GM12875 (cell line): ENCODE measurements around the gene MVB12B.
A peak's percentile ranks its signal among the peaks of the same experiment; 100 is the strongest.

ENCODE experiments used
- H3K4me3 ChIP-seq: one replicate; pipeline ENCODE4 v1.5.1; 2011; ENCODE audit warnings: low read depth, low read length, control low read depth
- CTCF ChIP-seq: IDR thresholded peaks from 2 replicates; pipeline ENCODE4 v1.5.1; 2011; ENCODE audit warnings: low read depth, mild to moderate bottlenecking, control low read depth, inconsistent platforms, low read length, moderate library complexity, borderline replicate concordance; ENCODE audit not compliant: insufficient read depth

MVB12B gene

GRCh38 chr9:126293522-126293889, 33.1 kb upstream of the MVB12B start:
- TF ChIP-seq CTCF = peak; percentile 59

GRCh38 chr9:126294331-126295081, 32.1 kb upstream of the MVB12B start:
- no peak overlapping the region for H3K4me3 ChIP-seq
- no peak for TF ChIP-seq CTCF

More at GRCh38 chr9:126293522-126293889, 33.1 kb upstream of the MVB12B start:
- no peak overlapping the region for H3K4me3 ChIP-seq

DNA sequence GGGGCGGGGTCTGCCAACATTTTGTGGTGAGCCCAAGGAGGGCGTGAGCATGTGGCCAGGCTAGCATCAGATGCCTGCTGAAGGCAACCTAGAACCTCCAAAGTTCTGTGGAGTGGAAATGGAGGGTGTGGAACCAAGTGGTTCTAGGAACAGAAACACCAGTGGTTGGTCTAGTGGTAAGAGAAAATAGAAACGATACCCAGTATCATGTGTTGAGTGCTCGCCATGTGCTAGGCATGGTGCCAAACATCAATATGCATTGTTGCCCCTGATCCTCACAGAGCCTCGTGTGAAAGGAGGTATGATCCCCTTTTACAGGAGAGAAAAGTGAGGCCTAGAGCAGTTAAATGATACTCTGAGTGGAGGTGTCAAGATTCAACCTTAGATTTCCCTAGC, 31.5 kb upstream of the MVB12B start:
- TF ChIP-seq CTCF = no peak
- no peak overlapping the region for H3K4me3 ChIP-seq

DNA sequence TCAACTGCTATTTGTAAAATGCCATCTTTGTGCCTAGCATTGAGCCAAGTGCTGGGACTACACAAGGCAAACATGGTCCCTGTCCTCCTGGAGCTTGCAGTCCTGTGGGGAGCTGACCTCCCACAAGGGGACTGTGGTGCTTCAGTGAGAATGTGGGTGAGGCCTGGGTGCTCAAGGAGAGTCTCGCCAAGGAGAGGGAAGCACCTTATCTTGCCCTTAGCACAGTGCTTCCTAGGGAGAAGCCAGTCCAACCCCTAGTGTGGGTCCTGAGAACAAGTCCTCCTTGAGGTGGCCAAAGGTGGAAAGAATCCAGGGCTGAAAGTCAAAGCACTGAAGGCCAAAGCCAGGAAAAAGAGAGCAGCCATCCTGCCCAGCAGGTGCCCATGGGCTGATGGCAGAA, 31.1 kb upstream of the MVB12B start:
- no peak overlapping the region for H3K4me3 ChIP-seq
- no peak for TF ChIP-seq CTCF

DNA sequence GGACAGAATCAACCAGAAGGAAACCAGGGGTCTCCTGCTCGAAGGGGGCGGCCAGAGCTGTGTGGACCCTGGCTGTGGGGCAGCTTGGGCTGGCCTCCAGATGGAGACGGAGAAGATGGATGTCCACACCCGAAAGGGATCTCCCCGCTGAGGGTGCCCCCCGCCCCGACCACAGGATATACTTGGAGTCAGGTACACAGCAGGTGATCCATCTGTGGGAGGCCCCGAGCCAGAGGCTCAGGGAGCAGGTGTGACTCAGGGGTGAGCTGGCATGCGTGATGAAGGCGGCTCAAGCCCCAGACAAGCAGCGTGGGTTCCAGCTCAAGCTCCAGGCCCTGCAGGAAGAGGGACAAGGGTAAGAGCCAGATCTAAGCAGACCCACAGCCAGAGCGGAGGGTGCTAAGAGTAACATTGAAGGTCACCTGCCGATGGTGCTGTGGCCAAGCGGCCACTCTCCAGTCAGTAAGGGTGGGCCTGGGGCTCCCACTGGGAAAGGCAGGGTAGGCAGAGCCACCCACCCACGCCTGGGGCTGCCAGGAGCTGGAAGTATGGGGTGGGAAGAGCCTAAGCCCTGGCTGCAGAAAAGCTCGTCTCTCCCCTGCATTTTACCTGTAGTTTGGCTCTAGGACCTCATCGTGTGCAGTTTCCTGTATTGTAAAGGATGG, 30.6 kb upstream of the MVB12B start:
- H3K4me3 ChIP-seq = no peak overlapping the region
- TF ChIP-seq CTCF = no peak

- no peak overlapping the region for H3K4me3 ChIP-seq
- no peak for TF ChIP-seq CTCF
Measured at GRCh38 chr9:126296687-126297086, 29.9 kb upstream of the MVB12B start.

DNA sequence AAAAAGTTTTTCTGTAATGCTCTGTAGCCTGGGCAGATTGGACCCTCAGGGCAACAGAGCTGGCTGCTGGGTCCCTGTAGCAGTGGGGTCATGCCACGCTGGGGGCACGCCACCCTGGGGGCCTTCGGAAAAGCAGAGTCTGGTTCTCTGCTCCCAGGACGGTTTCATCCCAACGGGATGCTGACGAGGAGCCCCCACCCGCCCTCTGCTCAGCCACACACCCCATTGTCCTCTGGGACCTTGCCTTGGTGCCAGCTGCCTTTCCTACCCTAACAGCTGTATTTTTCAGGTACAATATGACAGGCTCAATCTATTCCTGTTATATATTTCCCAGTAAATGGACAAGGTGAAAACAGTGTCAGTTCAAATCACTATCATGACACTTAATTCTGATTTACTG, 29.0 kb upstream of the MVB12B start:
- TF ChIP-seq CTCF = no peak
- no peak overlapping the region for H3K4me3 ChIP-seq
